ENCODE measurements around the gene VEGFA. TPM values are rescaled to one million over a fixed set of nuclear protein-coding genes. Genes with fewer than 3 reads are reported as not detected.

Gene VEGFA
- total RNA-seq, 4 donors from 2014 or later: 28.0 to 107 (median 80.8) TPM

- WGBS, 2 donors: 66% methylated on average over 5 of the region's 5 CpGs; no CpG with 5 or more reads in 1 of the 2 donors
- H3K27ac ChIP-seq: no peak overlapping the region
- intact Hi-C loops (cut with DNase I): no loop called here
- DNase-seq: no peak
- no peak for TF ChIP-seq CTCF (IDR thresholded peaks at IDR 0.05)
- H3K36me3 ChIP-seq: no peaks in the 10 kb centered on the region
- H3K4me1 ChIP-seq: no peaks in the 10 kb centered on the region
- no peak overlapping the region for H3K4me3 ChIP-seq
- H3K27me3 ChIP-seq: peaks cover 0 to 5% (median 0%) of the 10 kb centered on the region in 4 donors
- no peaks in the 10 kb centered on the region for H3K9me3 ChIP-seq
These were observed 7.6 kb upstream of the VEGFA start for GRCh38 chr6:43762410-43762768.

- WGBS, 2 donors: 46 to 60% methylated on average over 5 to 6 of the region's 6 CpGs
- DNase-seq: no peak
- H3K27ac ChIP-seq: no peak overlapping the region
These were observed 6.9 kb upstream of the VEGFA start for GRCh38 chr6:43762966-43763695.

GRCh38 chr6:43763812-43764522 lies 6.0 kb upstream of the VEGFA start:
- Histone ChIP-seq H3K27ac (no peak overlapping the region), H3K9me3 (no peaks in the 10 kb centered on the region), H3K36me3 (no peaks in the 10 kb centered on the region), H3K4me1 (peaks cover 0 to 6% (median under 1%) of the 10 kb centered on the region in 3 donors), H3K4me3 (no peak overlapping the region), H3K27me3 (peaks cover 0 to 9% (median 0%) of the 10 kb centered on the region in 4 donors)
- no peak for DNase-seq
- TF ChIP-seq POLR2A (IDR thresholded peaks at IDR 0.05): no peak
- no peak for TF ChIP-seq CTCF (IDR thresholded peaks at IDR 0.05)
- WGBS, 2 donors: 86 to 92% methylated on average over 7 of the region's 7 CpGs
- intact Hi-C loops (cut with DNase I): no loop called here

More at GRCh38 chr6:43762966-43763695, 6.9 kb upstream of the VEGFA start:
- Histone ChIP-seq H3K4me3 (no peak overlapping the region), H3K9me3 (no peaks in the 10 kb centered on the region), H3K27me3 (peaks cover 0 to 9% (median 0%) of the 10 kb centered on the region in 4 donors), H3K36me3 (no peaks in the 10 kb centered on the region), H3K4me1 (no peaks in the 10 kb centered on the region)
- TF ChIP-seq POLR2A (IDR thresholded peaks at IDR 0.05) (no peak), CTCF (IDR thresholded peaks at IDR 0.05) (no peak)
- intact Hi-C loops (cut with DNase I): no loop called here

GRCh38 chr6:43764772-43765171 lies 5.2 kb upstream of the VEGFA start:
- DNase-seq: no peak
- TF ChIP-seq CTCF (IDR thresholded peaks at IDR 0.05): no peak
- no peak for TF ChIP-seq POLR2A (IDR thresholded peaks at IDR 0.05)
- intact Hi-C loops (cut with DNase I): loop anchor here (5.0 kb wide), 2 partner anchors 97 to 313 kb away; no protein-coding TSS in a partner anchor
- Histone ChIP-seq H3K9me3 (no peaks in the 10 kb centered on the region), H3K36me3 (no peaks in the 10 kb centered on the region), H3K4me3 (no peak overlapping the region), H3K27me3 (peaks cover 0 to 9% (median 0%) of the 10 kb centered on the region in 4 donors), H3K27ac (no peak overlapping the region), H3K4me1 (peaks cover 4 to 14% (median 8%) of the 10 kb centered on the region in 3 donors)
- 72 to 100% methylated on average over 1 to 4 of the region's 5 CpGs for WGBS, 2 donors

Measured in esophagus squamous epithelium (tissue), 5 donors.